H7 (cell line): Measurements from ENCODE around the gene BECN2. TPM values are rescaled to one million over a fixed set of nuclear protein-coding genes. Genes with fewer than 3 reads are reported as not detected.

Experiments
- DNase-seq: peaks from one replicate; pipeline ENCODE4 v3.0.0; 2012
- H3K27me3 ChIP-seq: 2 replicates; pipeline ENCODE4 v1.6.0; 2011; ENCODE audit warnings: mild to moderate bottlenecking, low read length; ENCODE audit not compliant: control insufficient read depth, insufficient read depth
- H3K36me3 ChIP-seq: replicated peaks from 2 replicates; pipeline ENCODE4 v1.5.1; 2011; ENCODE audit warnings: low read length; ENCODE audit not compliant: control insufficient read depth, insufficient read depth
- H3K4me3 ChIP-seq: 2 replicates; pipeline ENCODE4 v1.5.1; 2011; ENCODE audit warnings: low read depth, mild to moderate bottlenecking, control low read depth, low read length, moderate library complexity; ENCODE audit not compliant: insufficient read depth
- total RNA-seq: library from RNA; depleted of rRNA; stranded (reverse); fragments of >200 nt; shearing (Covaris generic); gene quantifications from 2 replicates; pipeline ENCODE4 v1.2.3, GENCODE V29; 2014; rRNA removed

BECN2 gene
- total RNA-seq, 1 experiment from 2014 or later: not detected

DNA sequence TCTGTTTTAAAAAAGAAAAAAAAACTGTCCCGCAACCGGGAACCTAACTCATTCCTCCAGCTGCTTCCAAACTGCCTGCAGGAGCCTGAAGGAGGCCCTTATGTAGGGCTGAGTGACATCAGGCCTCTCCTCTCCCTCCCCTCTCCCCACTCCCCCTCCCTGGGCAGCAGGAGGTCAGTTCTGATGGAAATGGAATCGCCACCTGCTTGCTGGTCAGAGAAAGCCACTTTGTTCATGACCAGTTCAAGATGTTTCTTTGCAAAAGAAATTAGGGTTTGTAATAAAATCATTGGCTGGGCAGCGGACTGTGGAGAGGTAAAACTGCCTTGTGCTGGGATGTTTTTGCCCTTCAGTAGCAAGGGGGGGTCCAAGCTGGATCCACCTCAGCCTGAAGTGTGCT is 41.5 kb downstream of the BECN2 start, which contains the start of gene MAP1LC3C:
Gene MAP1LC3C (minus strand): TSS at position 73 of the 400 bp plus-strand sequence. CDS start 90 bp downstream, outside the sequence.
- H3K36me3 ChIP-seq: no peaks in the 10 kb centered on the region
- DNase-seq: peak; percentile 43

DNA sequence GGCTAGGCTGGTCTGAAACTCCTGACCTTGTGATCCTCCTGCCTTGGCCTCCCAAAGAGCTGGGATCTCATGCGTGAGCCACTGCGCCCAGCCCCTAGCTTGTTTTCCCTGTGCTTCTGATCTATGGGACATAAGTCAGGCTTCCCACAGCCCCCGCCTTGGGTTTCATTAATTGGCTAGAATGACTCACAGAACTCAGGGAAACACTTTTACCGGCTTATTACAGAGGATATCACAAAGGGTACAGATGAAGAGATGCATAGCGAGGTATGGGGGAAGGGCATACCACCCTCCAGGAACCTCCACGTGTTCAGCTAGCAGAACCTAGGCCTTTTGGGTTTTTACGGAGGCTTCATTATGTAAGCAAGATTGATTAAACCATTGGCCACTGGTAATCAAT is 42.9 kb downstream of the BECN2 start:
- no peak for DNase-seq
- H3K4me3 ChIP-seq: no peak overlapping the region
- no peaks in the 10 kb centered on the region for H3K36me3 ChIP-seq
- H3K27me3 ChIP-seq: peaks cover 2% of the 10 kb centered on the region; the same call in 1 of the 2 replicates

More for the DNA sequence above, 41.5 kb downstream of the BECN2 start, which contains the start of gene MAP1LC3C:
- peaks cover 2% of the 10 kb centered on the region; the same call in 1 of the 2 replicates for H3K27me3 ChIP-seq
- peak within 1 kb of the TSS; percentile 49 for H3K4me3 ChIP-seq

DNA sequence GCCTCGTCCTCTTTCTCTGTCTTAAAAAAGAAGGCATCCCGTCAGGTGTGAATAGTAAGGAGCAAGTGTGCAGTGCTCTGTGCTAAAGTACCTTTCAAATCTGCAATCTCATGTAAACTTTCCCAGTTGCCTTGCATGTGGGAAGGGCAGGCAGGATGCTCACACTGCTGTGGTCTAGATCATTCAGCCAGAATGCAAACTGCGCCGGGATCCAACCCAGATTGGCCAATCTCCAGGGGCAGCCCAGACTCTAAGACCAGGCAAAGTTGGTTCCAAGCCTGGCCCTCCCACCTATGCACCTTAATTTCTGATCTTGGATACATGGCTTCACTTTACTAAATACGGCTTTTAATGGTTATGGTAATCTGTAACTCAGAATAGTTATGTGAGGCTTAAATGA is 44.5 kb downstream of the BECN2 start:
- peaks cover 2% of the 10 kb centered on the region; the same call in 1 of the 2 replicates for H3K27me3 ChIP-seq
- no peaks in the 10 kb centered on the region for H3K36me3 ChIP-seq
- no peak for DNase-seq
- H3K4me3 ChIP-seq: no peak overlapping the region

DNA sequence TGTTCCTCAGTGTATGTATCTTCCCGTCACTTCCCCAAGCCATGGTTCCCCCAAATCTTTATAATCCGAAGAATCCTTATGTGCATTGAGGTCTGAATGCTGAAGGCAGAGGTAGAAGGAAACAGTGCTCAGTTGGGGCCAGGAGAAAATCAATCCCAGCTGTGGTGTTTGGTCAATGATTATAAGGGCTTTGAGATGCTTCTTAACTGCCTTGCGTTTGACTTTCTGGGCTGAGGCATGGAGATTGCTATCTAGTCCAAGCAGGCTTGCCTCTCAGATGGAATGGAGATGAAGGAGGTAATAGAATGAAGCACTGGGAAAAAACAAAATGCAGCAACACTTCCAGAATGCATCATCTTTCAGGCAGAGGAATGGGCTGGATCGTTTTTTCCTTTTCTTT is 44.9 kb downstream of the BECN2 start:
- H3K4me3 ChIP-seq: no peak overlapping the region
- no peak for DNase-seq
- H3K27me3 ChIP-seq: peaks cover 2% of the 10 kb centered on the region; the same call in 1 of the 2 replicates
- H3K36me3 ChIP-seq: no peaks in the 10 kb centered on the region

DNA sequence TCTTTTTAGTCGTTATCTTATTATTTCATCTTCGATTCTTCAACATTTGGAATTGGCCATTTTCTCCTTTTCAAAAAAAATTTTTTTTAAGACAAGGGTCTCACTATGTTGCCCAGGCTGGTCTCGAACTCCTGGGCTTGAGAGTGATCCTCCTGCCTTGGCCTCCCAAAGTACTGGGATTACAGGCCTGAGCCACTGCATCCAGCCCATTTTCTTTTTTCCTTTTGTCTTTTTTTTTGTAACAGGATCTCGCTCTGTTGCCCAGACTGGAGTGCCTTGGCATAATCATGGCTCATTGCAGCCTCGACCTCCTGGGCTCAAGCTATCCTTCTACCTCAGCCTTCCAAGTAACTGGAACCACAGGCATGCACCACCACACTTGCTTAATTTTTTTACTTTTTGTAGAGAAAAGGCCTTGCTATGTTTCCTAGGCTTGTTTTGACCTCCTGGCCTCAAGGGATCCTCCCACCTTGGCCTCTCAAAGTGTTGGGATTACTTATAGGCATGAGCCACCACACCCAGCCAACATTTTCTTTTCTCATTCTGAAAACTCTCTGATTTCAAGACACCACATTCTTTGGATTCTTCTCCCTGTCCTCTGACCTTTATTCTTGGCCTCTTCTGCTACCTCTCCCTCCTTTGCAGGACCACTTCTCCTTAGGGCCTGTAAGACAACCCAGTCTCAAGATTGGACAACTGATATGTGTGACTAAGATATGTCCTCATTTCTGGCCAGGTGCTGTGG is 47.4 kb downstream of the BECN2 start:
- DNase-seq: no peak
- no peaks in the 10 kb centered on the region for H3K27me3 ChIP-seq

DNA sequence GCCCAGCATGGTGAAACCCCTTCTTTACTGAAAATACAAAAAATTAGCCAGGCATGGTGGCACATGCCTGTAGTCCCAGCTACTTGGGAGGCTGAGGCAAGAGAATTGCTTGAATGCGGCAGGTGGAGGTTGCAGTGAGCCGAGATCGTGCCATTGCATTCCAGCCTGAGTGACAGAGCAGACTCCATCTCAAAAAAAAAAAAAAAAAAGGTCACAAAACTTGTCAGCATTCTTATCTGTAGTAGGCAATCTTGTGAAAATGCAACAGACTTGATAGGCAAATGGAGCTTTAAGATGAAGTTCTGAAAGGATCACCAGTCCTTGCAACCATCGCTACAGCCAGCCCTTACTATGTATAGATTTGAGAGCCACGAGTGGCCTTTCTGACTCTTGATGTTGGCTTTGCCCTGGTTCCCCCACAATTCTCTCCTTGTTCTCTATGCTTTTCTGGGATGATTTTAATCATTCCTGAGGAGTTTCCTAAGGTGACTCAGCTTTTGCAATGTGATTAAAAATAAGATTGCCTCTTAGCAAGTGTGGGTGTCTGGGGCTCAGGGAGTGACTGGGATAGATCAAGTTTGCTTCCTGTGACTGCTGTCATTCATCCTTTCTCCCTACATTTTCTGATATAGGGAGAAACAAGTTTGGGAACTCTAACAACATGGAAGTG is 48.4 kb downstream of the BECN2 start:
- no peak overlapping the region for H3K4me3 ChIP-seq
- H3K36me3 ChIP-seq: no peaks in the 10 kb centered on the region
- no peak for DNase-seq
- H3K27me3 ChIP-seq: no peaks in the 10 kb centered on the region

More for the DNA sequence above, 47.4 kb downstream of the BECN2 start:
- Histone ChIP-seq H3K36me3 (no peaks in the 10 kb centered on the region), H3K4me3 (no peak overlapping the region)

DNA sequence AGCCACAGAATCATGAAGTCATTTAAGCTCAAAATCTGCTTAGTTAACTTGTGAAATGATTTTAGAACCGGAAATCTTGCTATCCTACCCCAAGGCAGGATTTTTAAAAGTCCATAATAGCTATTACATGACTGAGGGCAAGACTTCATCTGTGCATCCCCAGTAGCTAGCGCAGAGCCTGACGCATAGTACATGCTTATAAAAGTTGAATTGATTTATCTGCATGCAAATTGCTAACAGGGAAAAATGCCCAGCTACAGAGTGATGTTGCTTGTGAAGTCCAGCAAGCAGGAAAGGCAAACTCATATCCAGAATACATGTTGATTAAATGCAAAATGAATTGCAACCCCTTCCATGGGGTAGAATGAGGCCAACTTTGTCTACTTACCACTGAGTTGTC is 49.4 kb downstream of the BECN2 start:
- no peak for DNase-seq
- H3K27me3 ChIP-seq: no peaks in the 10 kb centered on the region
- no peak overlapping the region for H3K4me3 ChIP-seq
- no peaks in the 10 kb centered on the region for H3K36me3 ChIP-seq

Other genes starting within 250 kb of the BECN2 start
- gene EXO1, start 109.6 kb upstream of the BECN2 start, total RNA-seq: 50.4 and 51.8 TPM in 2 replicates
- 0.76 and 1.3 TPM in 2 replicates for gene MAP1LC3C, start 41.3 kb downstream of the BECN2 start, total RNA-seq